Hepatocyte (in vitro differentiated cells): ENCODE results near the gene ARHGDIB. TPM values are rescaled to one million over a fixed set of nuclear protein-coding genes. Genes with fewer than 3 reads are reported as not detected.

Experiments
- DNase-seq: peaks from one replicate; pipeline ENCODE4 v3.0.0-alpha.2; 2016; ENCODE audit warnings: low spot score
- H2AFZ ChIP-seq: fragments of 200-600 bp; sonication (generic); 2 replicates; pipeline ENCODE4 v1.6.0; 2016; ENCODE audit warnings: antibody characterized with exemption, mild to moderate bottlenecking
- H3K27ac ChIP-seq: fragments of 200-600 bp; sonication (generic); 2 replicates; pipeline ENCODE4 v1.5.1; 2016; ENCODE audit warnings: mild to moderate bottlenecking
- H3K27me3 ChIP-seq: fragments of 200-600 bp; sonication (generic); 2 replicates; pipeline ENCODE4 v1.6.1; 2016
- H3K36me3 ChIP-seq: fragments of 200-600 bp; sonication (generic); replicated peaks from 2 replicates; pipeline ENCODE4 v1.5.1; 2016; ENCODE audit warnings: low read depth; ENCODE audit not compliant: insufficient read depth
- H3K4me1 ChIP-seq: fragments of 200-600 bp; sonication (generic); 2 replicates; pipeline ENCODE4 v1.5.1; 2016; ENCODE audit warnings: mild to moderate bottlenecking, moderate library complexity; ENCODE audit not compliant: insufficient read depth
- H3K4me2 ChIP-seq: fragments of 200-600 bp; sonication (generic); 2 replicates; pipeline ENCODE4 v1.6.0; 2016
- H3K4me3 ChIP-seq: fragments of 200-600 bp; sonication (generic); 2 replicates; pipeline ENCODE4 v1.5.1; 2016; ENCODE audit warnings: mild to moderate bottlenecking
- H3K79me2 ChIP-seq: fragments of 200-600 bp; sonication (generic); 2 replicates; pipeline ENCODE4 v1.6.0; 2017; ENCODE audit warnings: mild to moderate bottlenecking
- H3K9me2 ChIP-seq: fragments of 200-600 bp; sonication (generic); replicated peaks from 2 replicates; pipeline ENCODE4 v1.6.0; 2017; ENCODE audit warnings: mild to moderate bottlenecking; ENCODE audit not compliant: insufficient read depth
- H3K9me3 ChIP-seq: fragments of 200-600 bp; sonication (generic); 2 replicates; pipeline ENCODE4 v1.5.1; 2016; ENCODE audit warnings: low read depth, mild to moderate bottlenecking
- H4K20me1 ChIP-seq: fragments of 200-600 bp; sonication (generic); 2 replicates; pipeline ENCODE4 v1.6.0; 2016; ENCODE audit warnings: mild to moderate bottlenecking; ENCODE audit not compliant: insufficient read depth, poor library complexity, severe bottlenecking
- CTCF ChIP-seq: fragments of 200-600 bp; sonication (generic); IDR thresholded peaks from 2 replicates; pipeline ENCODE4 v1.5.1; 2016; ENCODE audit warnings: antibody characterized with exemption, mild to moderate bottlenecking; ENCODE audit not compliant: poor library complexity
- EZH2 ChIP-seq: fragments of 200-600 bp; sonication (generic); IDR thresholded peaks from 2 replicates; pipeline ENCODE4 v1.6.1; 2016; ENCODE audit warnings: antibody characterized with exemption, mild to moderate bottlenecking, borderline replicate concordance
- EZH2phosphoT487 ChIP-seq: fragments of 200-600 bp; sonication (generic); IDR thresholded peaks from one replicate; pipeline ENCODE4 v1.6.1; 2018; ENCODE audit warnings: antibody characterized with exemption, mild to moderate bottlenecking, low read depth, moderate library complexity; ENCODE audit not compliant: unreplicated experiment, severe bottlenecking
- WGBS: methylation state at CpG from one replicate; pipeline ENCODE4 v1.1.6; 2016; ENCODE audit warnings: low lambda C conversion rate; ENCODE audit errors: missing lambda C conversion rate; 5-methylcytosine and 5-hydroxymethylcytosine counted together
- polyA plus RNA-seq: library from polyadenylated mRNA; unstranded; fragments of >200 nt; fragmentation: Nextera tagmentation; extraction: Ambion mirVana; gene quantifications from 2 replicates; pipeline ENCODE4 v1.2.1, GENCODE V29; 2016
- total RNA-seq: library from RNA; depleted of rRNA; stranded (reverse); fragments of >200 nt; gene quantifications from 2 replicates; pipeline ENCODE4 v1.2.3, GENCODE V29; 2014

ARHGDIB gene
- total and polyA plus RNA-seq, 2 experiments from 2014 or later: 13.3 to 14.2 TPM

- Histone ChIP-seq H3K27ac (no peak overlapping the region), H3K9me3 (no peaks in the 10 kb centered on the region), H3K27me3 (no peaks in the 10 kb centered on the region), H3K4me3 (no peak overlapping the region), H3K4me1 (no peaks in the 10 kb centered on the region), H3K79me2 (no peaks in the 10 kb centered on the region), H3K36me3 (no peaks in the 10 kb centered on the region), H3K4me2 (no peak overlapping the region), H2AFZ (no peak overlapping the region), H3K9me2 (no peaks in the 10 kb centered on the region), H4K20me1 (no peaks in the 10 kb centered on the region)
- no peak for DNase-seq
- TF ChIP-seq EZH2: no peak
- no peak for TF ChIP-seq CTCF
- no peak for TF ChIP-seq EZH2phosphoT487
- 82% methylated on average over 5 of the region's 5 CpGs for WGBS
Measured at GRCh38 chr12:14905269-14906004, 56.0 kb downstream of the ARHGDIB start.

- DNase-seq: no peak
- Histone ChIP-seq H3K36me3 (no peaks in the 10 kb centered on the region), H3K27me3 (no peaks in the 10 kb centered on the region), H4K20me1 (no peaks in the 10 kb centered on the region), H3K4me1 (no peaks in the 10 kb centered on the region), H3K9me3 (no peaks in the 10 kb centered on the region), H3K4me3 (no peak overlapping the region), H3K27ac (no peak overlapping the region), H3K9me2 (no peaks in the 10 kb centered on the region), H2AFZ (no peak overlapping the region), H3K79me2 (no peaks in the 10 kb centered on the region), H3K4me2 (no peak overlapping the region)
- TF ChIP-seq CTCF (no peak), EZH2 (no peak), EZH2phosphoT487 (no peak)
- WGBS: 95% methylated on average over 8 of the region's 8 CpGs
Measured at GRCh38 chr12:14904854-14905253, 56.5 kb downstream of the ARHGDIB start.

- no peak for TF ChIP-seq CTCF
- TF ChIP-seq EZH2: no peak
- TF ChIP-seq EZH2phosphoT487: no peak
- no peak overlapping the region for H3K4me2 ChIP-seq
- no peak for DNase-seq
- no peak overlapping the region for H3K27ac ChIP-seq
- H3K4me3 ChIP-seq: no peak overlapping the region
- no peaks in the 10 kb centered on the region for H3K9me3 ChIP-seq
- no peaks in the 10 kb centered on the region for H3K9me2 ChIP-seq
- WGBS: 88% methylated on average over 5 of the region's 5 CpGs
- no peaks in the 10 kb centered on the region for H4K20me1 ChIP-seq
- no peaks in the 10 kb centered on the region for H3K27me3 ChIP-seq
- no peaks in the 10 kb centered on the region for H3K36me3 ChIP-seq
- no peak overlapping the region for H2AFZ ChIP-seq
- no peaks in the 10 kb centered on the region for H3K4me1 ChIP-seq
- H3K79me2 ChIP-seq: no peaks in the 10 kb centered on the region
Measured at GRCh38 chr12:14903386-14904098, 57.9 kb downstream of the ARHGDIB start.
